H1 (cell line): Measurements from ENCODE around the gene C11orf71. TPM values are rescaled to one million over a fixed set of nuclear protein-coding genes. Genes with fewer than 3 reads are reported as not detected.

Experiments used
- CTCF ChIA-PET: fragments of 300-600 bp; sonication (Branson Sonifier 250); formaldehyde crosslinking; loops from one replicate; lab custom pipeline; 2021; ENCODE audit not compliant: partially characterized antibody; lab: Charles Lee
- POLR2A ChIA-PET: fragments of 300-600 bp; sonication (Branson Sonifier 250); formaldehyde crosslinking; loops from one replicate; lab custom pipeline; 2021; ENCODE audit warnings: inconsistent platforms; ENCODE audit not compliant: partially characterized antibody; lab: Charles Lee
- DNase-seq, 2 experiments: peaks; one replicate each; pipeline versions ENCODE4 v3.0.0 to v3.0.0-alpha.2; 2010 to 2022; ENCODE audit warnings: low spot score in 2 of 2, low read depth in 1 of 2, mixed read lengths in 1 of 2
- FAIRE-seq: peaks from 2 replicates; lab custom pipeline; 2011; peaks lifted over from hg19 to GRCh38; lab: Jason Lieb, UNC
- H2AFZ ChIP-seq: 2 replicates; pipeline ENCODE4 v1.8.1; 2012; ENCODE audit warnings: low read length, inconsistent platforms
- H2AK5ac ChIP-seq: 2 replicates; pipeline ENCODE4 v1.6.1; 2013; ENCODE audit warnings: low read depth, low read length
- H2BK120ac ChIP-seq: replicated peaks from 2 replicates; pipeline ENCODE3; 2013; ENCODE audit warnings: low read depth, low read length, inconsistent platforms
- H2BK12ac ChIP-seq: 2 replicates; pipeline ENCODE4 v1.6.1; 2013; ENCODE audit warnings: low read depth, low read length
- H2BK15ac ChIP-seq: 2 replicates; pipeline ENCODE4 v1.6.1; 2013; ENCODE audit warnings: low read length
- H2BK20ac ChIP-seq: 2 replicates; pipeline ENCODE4 v1.6.1; 2013; ENCODE audit warnings: low read length
- H2BK5ac ChIP-seq: 2 replicates; pipeline ENCODE4 v1.6.1; 2013; ENCODE audit warnings: low read depth, low read length
- H3K14ac ChIP-seq: 2 replicates; pipeline ENCODE4 v1.6.1; 2013; ENCODE audit warnings: inconsistent platforms; ENCODE audit not compliant: insufficient read length
- H3K18ac ChIP-seq: 2 replicates; pipeline ENCODE4 v1.6.1; 2013; ENCODE audit warnings: low read length; ENCODE audit errors: extremely low read depth
- H3K23ac ChIP-seq: 2 replicates; pipeline ENCODE4 v1.6.1; 2013; ENCODE audit warnings: inconsistent platforms; ENCODE audit not compliant: insufficient read length
- H3K23me2 ChIP-seq: 2 replicates; pipeline ENCODE4 v1.6.1; 2013; ENCODE audit warnings: low read depth, low read length
- H3K27ac ChIP-seq: 2 replicates; pipeline ENCODE4 v1.6.1; 2011; ENCODE audit warnings: low read depth, low read length, inconsistent platforms
- H3K27me3 ChIP-seq, 4 experiments: replicated peaks in 1 of 4; 1 replicate in 1 of 4; 2 replicates in 3 of 4; pipeline versions ENCODE4 v1.6.1 to v1.8.1; 2011 to 2013; ENCODE audit warnings: low read length in 3 of 4, mild to moderate bottlenecking in 3 of 4, inconsistent platforms in 2 of 4, mixed read lengths in 2 of 4, moderate library complexity in 1 of 4; ENCODE audit not compliant: control insufficient read depth in 3 of 4, insufficient read depth in 3 of 4; ENCODE audit errors: extremely low read depth in 1 of 4
- H3K36me3 ChIP-seq, 4 experiments: 2 replicates each; pipeline versions ENCODE4 v1.6.1 to v1.8.1; 2011 to 2013; ENCODE audit warnings: mild to moderate bottlenecking in 4 of 4, low read length in 3 of 4, moderate library complexity in 2 of 4, control low read depth in 1 of 4, inconsistent platforms in 1 of 4; ENCODE audit not compliant: insufficient read depth in 4 of 4, control insufficient read depth in 2 of 4
- H3K4ac ChIP-seq: replicated peaks from 2 replicates; pipeline ENCODE3; 2013; ENCODE audit warnings: low read length, low read depth, mixed read lengths, inconsistent platforms; ENCODE audit not compliant: insufficient read length
- H3K4me1 ChIP-seq, 4 experiments: replicated peaks in 1 of 4; 1 replicate in 1 of 4; 2 replicates in 3 of 4; pipeline versions ENCODE4 v1.6.1 to v1.8.1; 2011 to 2013; ENCODE audit warnings: low read length in 3 of 4, inconsistent platforms in 2 of 4, mixed read lengths in 1 of 4; ENCODE audit not compliant: insufficient read depth in 4 of 4, control insufficient read depth in 3 of 4
- H3K4me2 ChIP-seq, 2 experiments: 2 replicates each; pipeline versions ENCODE4 v1.6.1 to v1.8.1; 2011 to 2013; ENCODE audit warnings: low read depth in 2 of 2, low read length in 2 of 2, control low read depth in 1 of 2, inconsistent platforms in 1 of 2, mild to moderate bottlenecking in 1 of 2; ENCODE audit not compliant: insufficient read depth in 1 of 2
- H3K4me3 ChIP-seq, 4 experiments: fragments of 200-600, 300-600 bp in 1 of 4; sonication (generic), shearing (Covaris generic), sonication (Bioruptor Twin) in 1 of 4; 2 replicates each; pipeline versions ENCODE4 v1.5.1 to v1.8.1; 2011 to 2016; ENCODE audit warnings: low read length in 4 of 4, low read depth in 3 of 4, control low read depth in 2 of 4, inconsistent platforms in 2 of 4, mild to moderate bottlenecking in 2 of 4, mixed read lengths in 1 of 4, moderate library complexity in 1 of 4; ENCODE audit not compliant: insufficient read depth in 2 of 4; ENCODE audit errors: extremely low read depth in 1 of 4
- H3K56ac ChIP-seq: replicated peaks from 2 replicates; pipeline ENCODE3; 2013; ENCODE audit warnings: low read depth, mild to moderate bottlenecking, mixed read lengths, low read length, inconsistent platforms; ENCODE audit not compliant: insufficient read length
- H3K79me1 ChIP-seq: 2 replicates; pipeline ENCODE4 v1.6.1; 2013; ENCODE audit warnings: low read depth, low read length, control low read depth
- H3K79me2 ChIP-seq, 2 experiments: 2 replicates each; pipeline versions ENCODE4 v1.6.1 to v1.8.1; 2012 to 2013; ENCODE audit warnings: low read length in 2 of 2, mild to moderate bottlenecking in 2 of 2, inconsistent platforms in 1 of 2; ENCODE audit not compliant: insufficient read depth in 2 of 2, control insufficient read depth in 1 of 2
- H3K9ac ChIP-seq, 4 experiments: replicated peaks in 1 of 4; 1 replicate in 1 of 4; 2 replicates in 3 of 4; pipeline versions ENCODE4 v1.6.1 to v1.8.1; 2011 to 2013; ENCODE audit warnings: low read depth in 3 of 4, low read length in 3 of 4, control low read depth in 2 of 4, mild to moderate bottlenecking in 2 of 4, moderate library complexity in 2 of 4, inconsistent platforms in 1 of 4; ENCODE audit errors: extremely low read depth in 1 of 4
- H3K9me3 ChIP-seq, 2 experiments: 2 replicates each; pipeline versions ENCODE4 v1.6.1 to v1.8.1; 2012 to 2013; ENCODE audit warnings: mild to moderate bottlenecking in 2 of 2, moderate library complexity in 2 of 2, control low read depth in 1 of 2, inconsistent platforms in 1 of 2, low read depth in 1 of 2, low read length in 1 of 2, mixed read lengths in 1 of 2; ENCODE audit not compliant: insufficient read depth in 2 of 2
- H4K20me1 ChIP-seq, 2 experiments: replicated peaks in 1 of 2; 2 replicates each; pipeline versions ENCODE3 to v1.8.1; 2011 to 2013; ENCODE audit warnings: inconsistent platforms in 2 of 2, low read length in 2 of 2, mild to moderate bottlenecking in 1 of 2; ENCODE audit not compliant: insufficient read depth in 2 of 2, control insufficient read depth in 1 of 2
- H4K5ac ChIP-seq: 2 replicates; pipeline ENCODE4 v1.6.1; 2013; ENCODE audit warnings: low read length, low read depth, mixed read lengths, inconsistent platforms; ENCODE audit not compliant: insufficient read length
- H4K8ac ChIP-seq: 2 replicates; pipeline ENCODE4 v1.8.0; 2013; ENCODE audit warnings: mild to moderate bottlenecking, moderate library complexity, low read length, inconsistent platforms; ENCODE audit not compliant: insufficient read depth; ENCODE audit errors: extremely low read depth
- H4K91ac ChIP-seq: replicated peaks from 2 replicates; pipeline ENCODE3; 2013; ENCODE audit warnings: low read length, mixed read lengths, inconsistent platforms; ENCODE audit not compliant: insufficient read length
- CEBPB ChIP-seq: IDR thresholded peaks from 2 replicates; pipeline ENCODE4 v1.6.1; 2012; ENCODE audit warnings: low read depth, low read length
- GABPA ChIP-seq: IDR thresholded peaks from 2 replicates; pipeline ENCODE4 v1.6.1; 2011; ENCODE audit warnings: mild to moderate bottlenecking, low read length, moderate library complexity, borderline replicate concordance; ENCODE audit not compliant: insufficient read depth
- GTF2F1 ChIP-seq: IDR thresholded peaks from 2 replicates; pipeline ENCODE4 v1.6.1; 2012; ENCODE audit warnings: low read depth, low read length, improper control_type of control experiment, borderline replicate concordance
- SIN3A ChIP-seq, 2 experiments: IDR thresholded peaks in 1 of 2; conservative IDR thresholded peaks in 1 of 2; 2 replicates each; pipeline ENCODE4 v1.6.1; 2011 to 2012; ENCODE audit warnings: low read length in 2 of 2, improper control_type of control experiment in 1 of 2, low read depth in 1 of 2, mild to moderate bottlenecking in 1 of 2
- SP1 ChIP-seq: IDR thresholded peaks from 2 replicates; pipeline ENCODE4 v1.6.1; 2011; ENCODE audit warnings: low read depth, low read length
- TEAD4 ChIP-seq: IDR thresholded peaks from 2 replicates; pipeline ENCODE4 v1.6.1; 2012; ENCODE audit warnings: low read depth, low read length, inconsistent platforms, mixed read lengths
- WGBS, 2 experiments: shearing (Covaris generic) in 1 of 2; methylation state at CpG; one replicate each; pipeline versions ENCODE4 v1.1.6 to v1.1.7; 2013 to 2015; ENCODE audit warnings: low lambda C conversion rate in 2 of 2, mixed read lengths in 2 of 2, inconsistent platforms in 1 of 2, low coverage in 1 of 2, missing lambda C conversion rate in 1 of 2; ENCODE audit not compliant: insufficient replicate concordance in 2 of 2, insufficient coverage in 1 of 2, insufficient read length in 1 of 2; ENCODE audit errors: extremely low coverage in 1 of 2, missing lambda C conversion rate in 1 of 2; 5-methylcytosine and 5-hydroxymethylcytosine counted together
- polyA plus RNA-seq, 7 experiments: library from polyadenylated mRNA; depleted of rRNA in 3 of 7; stranded (reverse) in 5 of 7; unstranded in 2 of 7; fragments of >200 nt in 5 of 7; fragments of 200-250 nt in 2 of 7; gene quantifications; 1 replicate in 5 of 7; 2 replicates in 1 of 7; 4 replicates in 1 of 7; pipeline versions ENCODE4 v1.2.1 to v1.2.3, GENCODE V29; 2011 to 2013; ENCODE audit warnings: missing spikeins in 2 of 7, mixed read lengths in 2 of 7
- total RNA-seq: library from RNA; stranded (reverse); fragmentation: NEBNext Ultra II Directional; extraction: Animal tissue kit (Norgen Biotek cat#: 25700); gene quantifications from 2 replicates; pipeline ENCODE4 v1.2.1, GENCODE V29; 2021
- TF ChIP-seq, protein P1 (sequence below): IDR thresholded peaks from 2 replicates; pipeline ENCODE4 v1.6.1; 2012; ENCODE audit warnings: inconsistent platforms

C11orf71 gene
- total and polyA plus RNA-seq, 2 of the 8 experiments (the other 6 are each of a cell fraction or from before 2014, with no cell fraction given), result 5.4 to 8.7 TPM

DNA sequence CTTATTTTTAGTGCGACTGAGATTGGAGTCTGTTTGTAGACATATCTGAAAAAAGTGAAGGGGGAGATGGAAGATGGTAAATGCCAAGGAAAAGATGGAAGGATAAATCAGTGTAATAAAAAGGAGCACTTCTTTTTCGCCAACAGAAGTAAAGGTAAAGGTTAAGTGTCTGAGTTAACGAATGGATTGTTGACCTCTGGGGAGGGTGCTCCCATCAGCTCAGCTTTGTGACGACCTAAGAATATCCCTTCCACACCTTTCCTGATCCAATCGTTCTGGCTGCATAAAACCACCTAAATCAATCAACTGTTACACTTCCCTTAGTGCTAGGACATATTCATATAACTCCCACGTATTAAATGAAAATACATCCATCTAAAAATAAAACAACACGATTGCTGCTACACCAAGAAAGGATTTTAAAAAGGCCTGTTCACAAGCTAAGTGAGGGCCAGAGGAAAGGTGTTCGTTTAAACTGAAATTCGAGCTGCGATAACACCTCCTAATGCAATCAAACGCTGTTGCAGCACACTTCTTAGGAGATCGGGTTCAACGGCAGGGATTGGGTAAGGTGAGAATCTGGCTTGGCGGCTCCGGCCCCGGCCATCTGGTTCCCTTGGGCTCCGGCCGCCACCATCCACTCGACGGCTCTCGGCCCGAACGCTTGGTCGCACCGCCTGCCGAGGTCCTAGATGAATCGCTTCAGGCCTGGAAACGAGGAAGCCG lies 658 bp downstream of the C11orf71 start:
- Histone ChIP-seq H3K23me2 (peaks cover 8% of the 10 kb centered on the region; the same call in 1 of the 2 replicates), H3K23ac (no peak overlapping the region), H2BK15ac (peak overlapping the region; percentile 93), H3K27me3 (no peaks in the 10 kb centered on the region), H3K18ac (peak overlapping the region; percentile 94), H3K36me3 (peaks cover 0 to 13% (median 2%) of the 10 kb centered on the region in 4 experiments; a peak in 3 of 8 replicates), H3K4ac (peak overlapping the region; percentile 99), H2AK5ac (peak overlapping the region; percentile 96), H2BK5ac (peak overlapping the region; percentile 100), H4K20me1 (peaks cover 0 to 2% of the 10 kb centered on the region in 2 experiments), H3K4me1 (no peaks in the 10 kb centered on the region; a peak in 1 of 7 replicates), H2BK12ac (peak overlapping the region; percentile 98; the same call in 1 of the 2 replicates), H3K79me2 (peaks cover 0 to 51% of the 10 kb centered on the region in 2 experiments; a peak in 3 of 4 replicates), H4K91ac (peak overlapping the region; percentile 98), H3K56ac (peak overlapping the region; percentile 94), H2BK120ac (peak overlapping the region; percentile 99), H4K8ac (peak overlapping the region; percentile 99), H3K9me3 (no peaks in the 10 kb centered on the region), H3K27ac (peak overlapping the region; percentile 99), H2AFZ (peak overlapping the region; percentile 82), H3K9ac (peak overlapping the region; percentile 82 to 98 (median 97)), H3K14ac (no peak overlapping the region), H2BK20ac (no peak overlapping the region), H3K4me2 (peak overlapping the region; percentile 89 to 95), H3K4me3 (peak overlapping the region; percentile 83 to 94 (median 90)), H4K5ac (peak overlapping the region; percentile 98), H3K79me1 (no peaks in the 10 kb centered on the region)
- 4 to 100% methylated on average over 1 to 29 of the region's 29 CpGs for WGBS, 2 experiments
- peak; percentile 70 for FAIRE-seq
- DNase-seq, result no peak
- POLR2A ChIA-PET, result interaction anchor here (0.9 to 1.8 kb wide), 5 partner anchors 9 to 48 kb away, joined by 3 to 14 read pairs (median 5); no protein-coding TSS in a partner anchor
- CTCF ChIA-PET, result interaction anchor here (1.3 kb wide), 1 partner anchor 10 kb away, joined by 3 read pairs; no protein-coding TSS in a partner anchor
- TF ChIP-seq, protein P1, sequence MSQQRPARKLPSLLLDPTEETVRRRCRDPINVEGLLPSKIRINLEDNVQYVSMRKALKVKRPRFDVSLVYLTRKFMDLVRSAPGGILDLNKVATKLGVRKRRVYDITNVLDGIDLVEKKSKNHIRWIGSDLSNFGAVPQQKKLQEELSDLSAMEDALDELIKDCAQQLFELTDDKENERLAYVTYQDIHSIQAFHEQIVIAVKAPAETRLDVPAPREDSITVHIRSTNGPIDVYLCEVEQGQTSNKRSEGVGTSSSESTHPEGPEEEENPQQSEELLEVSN, result peak; percentile 90
- TF ChIP-seq GABPA (no peak), CEBPB (peak; percentile 67; the same call in 1 of the 2 replicates), SP1 (0 out of 2 replicates have a peak, but pooled peaks have one; percentile 15), TEAD4 (no peak), SIN3A (conservative IDR thresholded peaks at IDR 0.05 in 1 of 2, IDR thresholded peaks at IDR 0.05 in 1 of 2; ENCODE audit: low read depth in 1 of 2, low read length in 2 of 2) (peak in 1 of 2 experiments; percentile 16; a peak in 2 of 4 replicates), GTF2F1 (0 out of 2 replicates have a peak, but pooled peaks have one; percentile 3)
